Suprapubic skin (tissue), 3 donors: Measurements from ENCODE around the gene NOTCH2.

Experiments used
- EP300 ChIP-seq: sonication (generic); formaldehyde crosslinking; IDR thresholded peaks from one replicate; pipeline ENCODE4 v1.6.1; 2017; ENCODE audit warnings: antibody characterized with exemption
- POLR2A ChIP-seq, 2 donors: fragments of 450-650 bp; IDR thresholded peaks; one replicate each; pipeline ENCODE4 v1.6.1; 2017; ENCODE audit warnings: antibody characterized with exemption in 2 of 2, mild to moderate bottlenecking in 2 of 2, moderate library complexity in 2 of 2
- TF ChIP-seq, protein P1 (sequence below), 2 donors: fragments of 200-600 bp in 1 of 2; fragments of 450-650 bp in 1 of 2; sonication (generic) in 1 of 2; IDR thresholded peaks; one replicate each; pipeline ENCODE4 v1.5.1; 2016 to 2019; ENCODE audit warnings: antibody characterized with exemption in 2 of 2, mild to moderate bottlenecking in 1 of 2, moderate library complexity in 1 of 2

DNA sequence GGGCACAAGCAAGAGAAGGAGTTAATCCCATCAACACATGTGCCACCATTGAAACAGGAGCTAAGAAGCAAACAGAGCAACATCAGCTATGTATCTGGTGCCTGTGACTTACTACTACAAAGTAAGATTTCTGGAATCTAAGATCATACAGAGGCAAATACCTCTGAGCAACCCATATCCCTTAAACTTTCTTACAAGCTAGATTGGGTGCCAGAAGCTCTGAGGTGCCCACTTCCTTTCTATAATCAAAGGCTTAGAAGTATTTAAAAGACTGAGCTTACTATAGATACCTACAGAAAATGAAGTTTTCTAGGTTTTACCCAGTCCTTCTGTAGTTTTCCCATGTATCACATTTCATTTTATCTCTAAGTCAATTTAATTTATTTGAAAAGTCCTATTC is 128.8 kb downstream of the NOTCH2 start:
- TF ChIP-seq, protein P1, sequence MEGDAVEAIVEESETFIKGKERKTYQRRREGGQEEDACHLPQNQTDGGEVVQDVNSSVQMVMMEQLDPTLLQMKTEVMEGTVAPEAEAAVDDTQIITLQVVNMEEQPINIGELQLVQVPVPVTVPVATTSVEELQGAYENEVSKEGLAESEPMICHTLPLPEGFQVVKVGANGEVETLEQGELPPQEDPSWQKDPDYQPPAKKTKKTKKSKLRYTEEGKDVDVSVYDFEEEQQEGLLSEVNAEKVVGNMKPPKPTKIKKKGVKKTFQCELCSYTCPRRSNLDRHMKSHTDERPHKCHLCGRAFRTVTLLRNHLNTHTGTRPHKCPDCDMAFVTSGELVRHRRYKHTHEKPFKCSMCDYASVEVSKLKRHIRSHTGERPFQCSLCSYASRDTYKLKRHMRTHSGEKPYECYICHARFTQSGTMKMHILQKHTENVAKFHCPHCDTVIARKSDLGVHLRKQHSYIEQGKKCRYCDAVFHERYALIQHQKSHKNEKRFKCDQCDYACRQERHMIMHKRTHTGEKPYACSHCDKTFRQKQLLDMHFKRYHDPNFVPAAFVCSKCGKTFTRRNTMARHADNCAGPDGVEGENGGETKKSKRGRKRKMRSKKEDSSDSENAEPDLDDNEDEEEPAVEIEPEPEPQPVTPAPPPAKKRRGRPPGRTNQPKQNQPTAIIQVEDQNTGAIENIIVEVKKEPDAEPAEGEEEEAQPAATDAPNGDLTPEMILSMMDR (IDR thresholded peaks at IDR 0.05) = no peak
- no peak for TF ChIP-seq EP300
- no peak for TF ChIP-seq POLR2A (IDR thresholded peaks at IDR 0.05)
